Neural crest cell (in vitro differentiated cells): Measurements from ENCODE around the gene ALG1. TPM values are rescaled to one million over a fixed set of nuclear protein-coding genes. Genes with fewer than 3 reads are reported as not detected.
"Not testable (repeated sequence)": the region's sequence is repeated elsewhere in the genome, so short reads cannot be mapped to it uniquely, and the experiment has no call there.

ENCODE experiments used
- DNase-seq: peaks from one replicate; pipeline ENCODE4 v3.0.0; 2021; ENCODE audit warnings: low read depth, mixed read lengths, low spot score
- H3K27ac Mint-ChIP-seq: one replicate; pipeline ENCODE4 v1.8.0; 2021; ENCODE audit warnings: mild to moderate bottlenecking, mixed read lengths; ENCODE audit not compliant: unreplicated experiment
- H3K27me3 Mint-ChIP-seq: 2 replicates; pipeline ENCODE4 v1.8.0; 2021; ENCODE audit warnings: low read depth, mild to moderate bottlenecking, mixed read lengths
- H3K36me3 Mint-ChIP-seq: 2 replicates; pipeline ENCODE4 v1.8.0; 2021; ENCODE audit warnings: low read depth, mild to moderate bottlenecking, mixed read lengths
- H3K4me1 Mint-ChIP-seq: 2 replicates; pipeline ENCODE4 v1.8.0; 2021; ENCODE audit warnings: mixed read lengths
- H3K4me3 Mint-ChIP-seq: one replicate; pipeline ENCODE4 v1.8.0; 2021; ENCODE audit warnings: mild to moderate bottlenecking, mixed read lengths
- H3K9me3 Mint-ChIP-seq: 2 replicates; pipeline ENCODE4 v1.8.0; 2021; ENCODE audit warnings: mixed read lengths
- total RNA-seq: library from RNA; stranded (reverse); gene quantifications from 2 replicates; pipeline ENCODE4 v1.2.1, GENCODE V29; 2021

The ALG1 gene
- total RNA-seq, 1 donor from 2014 or later, result 23.2 TPM

- Mint-ChIP-seq H3K4me3 (peak overlapping the region; percentile 41), H3K4me1 (peaks cover 15% of the 10 kb centered on the region)
- H3K9me3 Mint-ChIP-seq, H3K27ac Mint-ChIP-seq, H3K36me3 Mint-ChIP-seq, H3K27me3 Mint-ChIP-seq, DNase-seq: not testable (repeated sequence)
Measured at GRCh38 chr16:5093746-5094145, 22.1 kb downstream of the ALG1 start.

GRCh38 chr16:5095145-5095830 lies 23.6 kb downstream of the ALG1 start:
- not testable (repeated sequence) for DNase-seq, H3K9me3 Mint-ChIP-seq, H3K27me3 Mint-ChIP-seq, H3K36me3 Mint-ChIP-seq, H3K27ac Mint-ChIP-seq
- H3K4me3 Mint-ChIP-seq, result peak overlapping the region; percentile 67
- H3K4me1 Mint-ChIP-seq, result peaks cover 17% of the 10 kb centered on the region

DNA sequence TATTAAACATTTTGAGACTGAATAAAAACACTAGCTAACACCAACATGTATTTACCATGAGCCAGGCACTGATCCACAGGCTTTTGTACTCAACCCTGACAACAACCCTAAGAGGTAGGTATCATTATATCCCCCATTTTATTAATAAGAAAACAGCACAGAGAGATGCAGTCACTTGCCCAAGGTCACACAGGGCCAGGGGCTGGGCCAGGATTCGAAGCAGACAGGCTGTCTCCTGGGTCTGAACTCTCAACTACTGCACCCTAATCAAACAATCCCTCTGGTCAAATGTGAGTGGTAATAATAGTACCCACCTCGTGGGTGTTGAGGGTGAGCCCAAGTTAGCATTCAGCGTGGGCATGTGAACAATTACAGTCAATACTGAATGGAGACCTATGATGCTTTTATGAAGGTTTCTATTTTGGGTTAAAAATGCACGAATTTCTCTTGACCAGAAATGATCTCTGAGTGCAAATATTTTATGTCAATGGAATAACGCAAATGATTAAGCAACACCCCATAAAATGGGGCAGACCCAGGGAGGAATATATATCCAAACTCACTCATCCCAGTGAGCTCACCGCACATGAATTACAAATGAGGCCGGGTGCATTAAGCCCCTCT lies 24.9 kb downstream of the ALG1 start:
- not testable (repeated sequence) for H3K36me3 Mint-ChIP-seq, H3K9me3 Mint-ChIP-seq, DNase-seq
- H3K4me3 Mint-ChIP-seq, result peak overlapping the region; percentile 94
- H3K4me1 Mint-ChIP-seq, result peaks cover 17% of the 10 kb centered on the region
- H3K27ac Mint-ChIP-seq, result peak overlapping the region; percentile 86
- peaks cover 13% of the 10 kb centered on the region for H3K27me3 Mint-ChIP-seq

GRCh38 chr16:5097061-5097469 lies 25.4 kb downstream of the ALG1 start:
- DNase-seq, result peak; percentile 16
- H3K36me3 Mint-ChIP-seq, H3K9me3 Mint-ChIP-seq: not testable (repeated sequence)
- Mint-ChIP-seq H3K27ac (peak overlapping the region; percentile 86), H3K27me3 (peaks cover 13% of the 10 kb centered on the region), H3K4me1 (peaks cover 17% of the 10 kb centered on the region), H3K4me3 (peak overlapping the region; percentile 94)

GRCh38 chr16:5097470-5098220 lies 26.0 kb downstream of the ALG1 start, which contains the start of gene EEF2KMT:
EEF2KMT (minus strand) TSS chr16:5097795; CDS start chr16:5097739, 56 bp downstream.
- Mint-ChIP-seq H3K4me1 (peaks cover 13% of the 10 kb centered on the region), H3K27ac (peak within 1 kb of the TSS; percentile 97), H3K27me3 (peaks cover 13% of the 10 kb centered on the region), H3K4me3 (peak within 1 kb of the TSS; percentile 95)
- H3K9me3 Mint-ChIP-seq, H3K36me3 Mint-ChIP-seq: not testable (repeated sequence)
- peak; percentile 94 for DNase-seq

DNA sequence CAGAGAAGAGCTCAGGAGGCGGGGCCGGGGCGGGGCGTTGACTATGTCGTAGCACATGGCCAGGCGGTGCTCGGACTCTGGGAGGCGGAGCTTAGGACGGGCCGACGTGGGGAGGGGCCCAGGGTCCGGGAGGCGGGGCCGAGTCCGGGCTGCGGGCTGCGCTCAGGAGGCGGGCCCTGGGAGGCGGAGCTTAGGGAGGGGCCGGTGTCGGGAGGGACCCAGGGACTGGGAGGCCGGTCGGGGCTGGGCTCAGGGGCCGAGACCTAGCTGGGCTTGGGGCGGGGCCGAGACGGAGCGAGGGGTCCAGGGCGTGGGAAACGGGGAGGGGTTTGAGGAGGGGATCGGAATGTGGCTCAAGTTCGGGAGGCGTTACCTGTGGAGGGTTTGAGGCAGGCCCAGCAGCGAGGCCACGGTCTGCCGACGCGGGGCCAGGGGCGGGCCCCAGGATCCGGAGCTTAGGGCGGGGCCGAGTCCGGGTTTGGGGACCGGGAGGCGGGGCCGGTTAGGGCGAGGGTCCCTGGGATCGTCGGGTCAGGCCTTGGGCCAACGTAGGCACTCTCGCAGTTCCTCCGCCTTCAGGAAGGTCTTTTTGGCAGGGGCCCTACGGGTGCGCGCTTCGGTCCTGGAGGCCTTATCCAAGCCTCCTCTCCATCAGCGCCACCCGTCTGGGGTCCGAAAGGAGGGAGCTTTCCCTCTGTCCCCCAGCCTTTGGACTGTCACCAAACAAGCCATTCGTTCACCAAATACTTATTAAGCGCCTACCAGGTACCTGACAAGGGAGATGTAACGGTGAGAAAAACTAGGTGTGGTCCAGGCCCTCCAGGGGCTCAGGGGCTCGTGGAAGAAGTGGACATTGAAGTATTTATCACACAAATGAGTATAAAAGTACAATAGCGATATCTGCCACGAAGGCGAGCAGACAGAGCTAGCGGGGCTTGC lies 26.8 kb downstream of the ALG1 start:
- Mint-ChIP-seq H3K27ac (peak overlapping the region; percentile 97), H3K27me3 (peaks cover 13% of the 10 kb centered on the region), H3K4me1 (peaks cover 13% of the 10 kb centered on the region), H3K4me3 (peak overlapping the region; percentile 95)
- H3K36me3 Mint-ChIP-seq, H3K9me3 Mint-ChIP-seq: not testable (repeated sequence)
- DNase-seq, result peak; percentile 55

DNA sequence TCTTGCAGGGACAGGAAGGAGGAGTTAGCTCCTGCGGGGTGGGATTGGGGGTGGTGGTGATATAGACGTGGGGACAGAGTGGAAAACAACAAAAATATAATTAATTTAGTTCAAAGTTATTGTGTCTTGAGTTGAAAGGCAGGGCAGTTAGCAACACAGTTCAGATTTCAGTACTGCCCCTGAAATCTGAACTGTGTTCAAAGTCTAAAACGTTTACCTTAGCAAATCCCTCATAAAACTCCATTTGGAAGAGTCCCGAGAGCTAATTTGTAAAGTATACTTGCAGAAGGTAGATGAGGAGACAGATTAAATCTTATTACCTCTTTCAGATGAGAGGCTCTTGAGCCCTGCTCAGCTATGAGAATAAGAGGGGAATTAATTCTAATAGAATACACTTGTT lies 27.5 kb downstream of the ALG1 start:
- not testable (repeated sequence) for H3K9me3 Mint-ChIP-seq, H3K27ac Mint-ChIP-seq, DNase-seq, H3K36me3 Mint-ChIP-seq
- peak overlapping the region; percentile 84 for H3K4me3 Mint-ChIP-seq
- peaks cover 13% of the 10 kb centered on the region for H3K27me3 Mint-ChIP-seq
- H3K4me1 Mint-ChIP-seq, result peaks cover 13% of the 10 kb centered on the region

DNA sequence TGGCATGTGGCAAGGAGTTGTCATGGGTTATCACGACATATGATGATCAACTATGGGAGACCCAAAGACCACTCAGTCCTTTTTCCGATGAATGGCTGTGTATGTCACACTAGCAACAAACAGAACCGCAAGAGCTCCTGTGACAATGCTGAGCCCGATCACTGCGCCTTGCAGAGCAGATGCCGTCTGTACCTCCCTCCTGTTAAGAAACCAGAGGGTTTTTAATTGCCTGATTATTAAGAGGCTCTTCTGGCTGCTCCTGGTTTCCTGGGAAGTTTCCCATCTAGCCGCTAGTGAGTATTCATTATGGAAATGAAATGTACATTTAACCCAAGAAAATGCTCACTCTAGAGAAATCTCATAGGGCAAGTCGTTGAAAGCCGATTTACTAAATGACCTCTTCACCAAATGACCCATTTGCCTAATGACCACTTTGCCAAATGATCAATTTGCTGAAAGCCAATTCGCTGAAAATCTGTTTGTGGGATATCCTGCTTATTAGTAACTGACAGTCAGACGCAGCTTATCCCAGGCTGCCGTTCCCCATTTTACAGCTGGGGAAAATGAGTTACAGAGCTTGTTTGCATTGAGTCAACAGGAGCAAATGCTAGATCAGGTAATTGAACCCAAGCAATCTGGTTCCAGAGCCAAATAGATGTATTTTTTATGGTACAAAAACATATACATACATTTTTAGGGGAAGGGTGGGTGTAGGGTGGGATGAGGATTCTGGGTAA lies 31.8 kb downstream of the ALG1 start:
- Mint-ChIP-seq H3K27me3 (peaks cover 13% of the 10 kb centered on the region), H3K27ac (peak overlapping the region; percentile 9)
- not testable (repeated sequence) for H3K36me3 Mint-ChIP-seq, H3K4me1 Mint-ChIP-seq, H3K4me3 Mint-ChIP-seq, H3K9me3 Mint-ChIP-seq, DNase-seq

- not testable (repeated sequence) for H3K4me1 Mint-ChIP-seq, H3K27ac Mint-ChIP-seq, H3K4me3 Mint-ChIP-seq, DNase-seq, H3K9me3 Mint-ChIP-seq, H3K27me3 Mint-ChIP-seq, H3K36me3 Mint-ChIP-seq
Measured at GRCh38 chr16:5105039-5105438, 33.4 kb downstream of the ALG1 start.
